Anterior cingulate cortex (tissue), 58 donors: ENCODE measurements around the gene GRIN3A.

Experiments used
- DNase-seq, 58 donors: peaks; one replicate each; lab custom pipeline; 2025; lab: John Stamatoyannopoulos, UW

GRIN3A gene

GRCh38 chr9:101533334-101534204, 204.9 kb downstream of the GRIN3A start, which contains the start of gene RNF20:
Gene RNF20 (plus strand): TSS chr9:101533853. CDS start chr9:101535424, 1,571 bp downstream.
- DNase-seq, result peak; percentile 87 to 100 (median 98)

- peak in 53 of 58 donors; percentile 3 to 83 (median 40) for DNase-seq
Observed at GRCh38 chr9:101530076-101530711, 208.3 kb downstream of the GRIN3A start.

GRCh38 chr9:101528015-101528414, 210.4 kb downstream of the GRIN3A start:
- DNase-seq, result no peak

GRCh38 chr9:101527066-101527465, 211.4 kb downstream of the GRIN3A start:
- no peak for DNase-seq

DNA sequence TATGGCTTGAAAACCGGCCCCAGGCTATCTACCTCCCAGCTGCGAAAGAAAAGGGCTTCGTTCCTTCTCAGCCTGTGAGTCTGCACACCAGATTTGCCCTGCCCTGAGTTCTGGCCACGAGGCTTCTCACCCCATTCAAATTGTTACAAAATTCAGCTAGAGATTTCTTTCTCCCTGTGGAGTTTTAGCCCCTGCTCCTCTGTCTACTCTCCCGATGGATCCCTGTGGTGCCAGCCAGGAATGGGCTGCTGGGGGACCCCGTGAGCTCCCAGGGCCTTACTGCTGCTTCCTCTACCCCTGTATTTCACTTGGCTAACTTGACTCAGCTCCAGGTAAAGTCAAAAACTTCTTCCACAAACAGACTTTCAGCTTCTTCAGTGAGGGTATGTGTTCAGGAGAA, 214.1 kb downstream of the GRIN3A start:
- no peak for DNase-seq
